Right renal cortex interstitium (tissue), 3 donors: ENCODE measurements around the gene ERAS. TPM values are rescaled to one million over a fixed set of nuclear protein-coding genes. Genes with fewer than 3 reads are reported as not detected.
A peak's percentile ranks its signal among the peaks of the same experiment; 100 is the strongest.
"Not testable (repeated sequence)": the region's sequence is repeated elsewhere in the genome, so short reads cannot be mapped to it uniquely, and the experiment has no call there.

Source experiments
- DNase-seq, 3 donors: peaks; one replicate each; pipeline ENCODE4 v3.0.0-alpha.2; 2013; ENCODE audit warnings: low read depth in 3 of 3, low spot score in 2 of 3
- polyA plus RNA-seq, 3 donors: library from polyadenylated mRNA; unstranded; fragments of 120-200 nt; gene quantifications; one replicate each; pipeline ENCODE4 v1.2.1, GENCODE V29; 2013; ENCODE audit not compliant: insufficient read length in 3 of 3

ERAS gene
- polyA plus RNA-seq, 3 donors = 0.12 TPM; not detected in 2

- DNase-seq = no peak
Observed at GRCh38 chrX:48794911-48795515, 31.3 kb upstream of the ERAS start.

GRCh38 chrX:48798318-48798717, 28.0 kb upstream of the ERAS start:
- DNase-seq = no peak

- peak in 1 of 3 donors; percentile 1 for DNase-seq
Observed at GRCh38 chrX:48800574-48801279, 25.6 kb upstream of the ERAS start.

GRCh38 chrX:48801280-48802088, 24.8 kb upstream of the ERAS start, which contains the start of gene HDAC6:
HDAC6 (plus strand) TSS chrX:48802067; CDS start chrX:48802693, 626 bp downstream.
- DNase-seq = peak; percentile 85 to 93 (median 87)

GRCh38 chrX:48802089-48802904, 24.0 kb upstream of the ERAS start:
- peak; percentile 57 to 60 (median 57) for DNase-seq

GRCh38 chrX:48802905-48803200, 23.5 kb upstream of the ERAS start:
- DNase-seq = no peak

- DNase-seq = no peak
Observed at GRCh38 chrX:48806081-48806480, 20.2 kb upstream of the ERAS start.

- DNase-seq = no peak
Observed at GRCh38 chrX:48813644-48814043, 12.7 kb upstream of the ERAS start.

- no peak for DNase-seq
Observed at GRCh38 chrX:48814722-48815121, 11.6 kb upstream of the ERAS start.

GRCh38 chrX:48815266-48815665, 11.0 kb upstream of the ERAS start:
- no peak for DNase-seq

GRCh38 chrX:48816014-48816810, 10.1 kb upstream of the ERAS start:
- no peak for DNase-seq

GRCh38 chrX:48818098-48818497, 8.2 kb upstream of the ERAS start:
- DNase-seq = no peak

- no peak for DNase-seq
Observed at GRCh38 chrX:48818866-48819265, 7.4 kb upstream of the ERAS start.

GRCh38 chrX:48819394-48819793, 6.9 kb upstream of the ERAS start:
- DNase-seq = not testable (repeated sequence)

- DNase-seq = no peak
Observed at GRCh38 chrX:48823053-48823452, 3.3 kb upstream of the ERAS start.

GRCh38 chrX:48824066-48824465, 2.2 kb upstream of the ERAS start:
- DNase-seq = no peak

GRCh38 chrX:48826876-48827653, 752 bp downstream of the ERAS start:
- DNase-seq = no peak

GRCh38 chrX:48827654-48827968, 1.3 kb downstream of the ERAS start:
- no peak for DNase-seq

GRCh38 chrX:48829016-48829735, 2.9 kb downstream of the ERAS start:
- no peak for DNase-seq
